ENCODE data around the gene ATG16L2. TPM values are rescaled to one million over a fixed set of nuclear protein-coding genes. Genes with fewer than 3 reads are reported as not detected.

Gene ATG16L2
- total and polyA plus RNA-seq, 9 of the 15 experiments (the other 6 are each of a cell fraction or from before 2014, with no cell fraction given): 0.18 to 11.2 (median 6.2) TPM

- 0 out of 2 replicates have a peak, but pooled peaks have one; percentile 35 for TF ChIP-seq ZFP91 (CRISPR knock-in tag; IDR thresholded peaks at IDR 0.05)
- peak; percentile 81 for TF ChIP-seq ZBTB12 (CRISPR knock-in tag; IDR thresholded peaks at IDR 0.05)
- no peak for TF ChIP-seq BRF1 (IDR thresholded peaks at IDR 0.05; ENCODE audit: borderline replicate concordance, extremely low read depth, insufficient read length)
- no peak for TF ChIP-seq PPARD (CRISPR knock-in tag; IDR thresholded peaks at IDR 0.05)
- TF ChIP-seq POLR2A (conservative IDR thresholded peaks at IDR 0.05): no peak; the same call in 1 of the 2 replicates
- no peak for TF ChIP-seq ZNF23 (CRISPR knock-in tag; IDR thresholded peaks at IDR 0.05)
- 0 out of 2 replicates have a peak, but pooled peaks have one; percentile 18 for TF ChIP-seq HNRNPL (IDR thresholded peaks at IDR 0.05; ENCODE audit: low read depth, low read length)
- no peak for TF ChIP-seq ZNF717 (CRISPR knock-in tag; IDR thresholded peaks at IDR 0.05)
- TF ChIP-seq NFYB (IDR thresholded peaks at IDR 0.05; ENCODE audit: extremely low read depth, insufficient read length): no peak
- no peak for TF ChIP-seq PRDM10 (IDR thresholded peaks at IDR 0.05; ENCODE audit: partially characterized antibody)
- 0 out of 2 replicates have a peak, but pooled peaks have one; percentile 23 for TF ChIP-seq TAF7 (tag; IDR thresholded peaks at IDR 0.05)
- TF ChIP-seq RUNX1 (IDR thresholded peaks at IDR 0.05; ENCODE audit: low read depth): no peak
- TF ChIP-seq SNRNP70 (optimal IDR thresholded peaks at IDR 0.05; ENCODE audit: low read depth, low read length): no peak
- no peak for TF ChIP-seq ZC3H8 (IDR thresholded peaks at IDR 0.05)
- peak; percentile 27; the same call in 1 of the 2 replicates for TF ChIP-seq SMARCE1 (IDR thresholded peaks at IDR 0.05)
- no peak for TF ChIP-seq BCL6 (CRISPR knock-in tag; IDR thresholded peaks at IDR 0.05)
- TF ChIP-seq CEBPB (tag; IDR thresholded peaks at IDR 0.05): no peak
- no peak for TF ChIP-seq ZNF699 (CRISPR knock-in tag; IDR thresholded peaks at IDR 0.05; ENCODE audit: insufficient replicate concordance)
- no peak for TF ChIP-seq CREBBP (IDR thresholded peaks at IDR 0.05; ENCODE audit: low read depth, low read length)
- TF ChIP-seq KLF10 (CRISPR knock-in tag; IDR thresholded peaks at IDR 0.05): no peak
- peak; percentile 46 for TF ChIP-seq TAF1 (IDR thresholded peaks at IDR 0.05; ENCODE audit: control insufficient read depth, extremely low read depth, insufficient read depth, low read length, severe bottlenecking)
Observed at GRCh38 chr11:72814286-72815109, at the start of gene ATG16L2 (continued).

Measured in K562 (cell line).